SU-DHL-6 (cell line): ENCODE data around the gene OR6S1.

Experiments used
- H2AFZ ChIP-seq: fragments of 200-600 bp; sonication (generic); 2 replicates; pipeline ENCODE4 v1.6.1; 2014; ENCODE audit warnings: low read depth, mild to moderate bottlenecking, moderate library complexity, mixed read lengths, antibody characterized with exemption, low read length; ENCODE audit not compliant: severe bottlenecking
- H3F3A ChIP-seq: fragments of 200-600 bp; shearing (Covaris generic); 2 replicates; pipeline ENCODE4 v1.6.0; 2016; ENCODE audit warnings: antibody characterized with exemption, mild to moderate bottlenecking; ENCODE audit not compliant: insufficient read depth
- H3K27ac ChIP-seq: fragments of 200-600 bp; sonication (generic); 2 replicates; pipeline ENCODE4 v1.5.1; 2016; ENCODE audit warnings: low read depth, mild to moderate bottlenecking, low read length, moderate library complexity, mixed read lengths
- H3K27me3 ChIP-seq: fragments of 200-600 bp; sonication (generic), shearing (Covaris generic); 2 replicates; pipeline ENCODE4 v1.6.0; 2014; ENCODE audit warnings: mild to moderate bottlenecking, low read length
- H3K36me3 ChIP-seq: fragments of 200-600 bp; sonication (generic); 2 replicates; pipeline ENCODE4 v1.6.1; 2014; ENCODE audit warnings: mild to moderate bottlenecking, low read length, mixed read lengths
- H3K4me2 ChIP-seq: fragments of 300-600, 200-600 bp; shearing (Covaris generic), sonication (generic); 2 replicates; pipeline ENCODE4 v1.6.0; 2014; ENCODE audit warnings: low read length, low read depth, mild to moderate bottlenecking; ENCODE audit not compliant: poor library complexity, severe bottlenecking
- H3K4me3 ChIP-seq: fragments of 200-600 bp; sonication (generic); 2 replicates; pipeline ENCODE4 v1.5.1; 2014; ENCODE audit warnings: antibody characterized with exemption, low read length, mild to moderate bottlenecking, mixed read lengths; ENCODE audit not compliant: insufficient read depth, poor library complexity, severe bottlenecking
- H3K79me2 ChIP-seq: fragments of 200-600 bp; sonication (generic); 2 replicates; pipeline ENCODE4 v1.6.1; 2014; ENCODE audit warnings: mild to moderate bottlenecking, low read length, moderate library complexity; ENCODE audit not compliant: insufficient read depth
- H3K9ac ChIP-seq: fragments of 200-600 bp; sonication (generic); 2 replicates; pipeline ENCODE4 v1.7.0; 2014; ENCODE audit warnings: mild to moderate bottlenecking, low read length
- H3K9me2 ChIP-seq: fragments of 200-600 bp; sonication (generic); replicated peaks from 2 replicates; pipeline ENCODE4 v1.6.1; 2014; ENCODE audit warnings: low read length; ENCODE audit not compliant: insufficient read depth
- H3K9me3 ChIP-seq: fragments of 200-600 bp; sonication (generic); 2 replicates; pipeline ENCODE4 v1.6.1; 2014; ENCODE audit warnings: low read length, mixed read lengths; ENCODE audit not compliant: insufficient read depth
- H4K20me1 ChIP-seq: fragments of 200-600 bp; sonication (generic); 2 replicates; pipeline ENCODE4 v1.6.1; 2014; ENCODE audit warnings: low read depth, mild to moderate bottlenecking, antibody characterized with exemption, low read length, moderate library complexity, mixed read lengths
- CTCF ChIP-seq: fragments of 200-600 bp; sonication (generic); IDR thresholded peaks from one replicate; pipeline ENCODE4 v1.5.1; 2017; ENCODE audit warnings: antibody characterized with exemption, mild to moderate bottlenecking, low read length, moderate library complexity; ENCODE audit not compliant: insufficient read depth, poor library complexity, severe bottlenecking
- EZH2phosphoT487 ChIP-seq: fragments of 200-600 bp; sonication (generic), shearing (Covaris generic); conservative IDR thresholded peaks from 2 replicates; pipeline ENCODE4 v1.6.1; 2018; ENCODE audit warnings: mild to moderate bottlenecking, antibody characterized with exemption, low read length, moderate library complexity, mixed read lengths

The OR6S1 gene

GRCh38 chr14:20683891-20684661 is 42.6 kb upstream of the OR6S1 start, which contains the start of gene RNASE4:
TSS of gene RNASE4 (plus strand) at chr14:20684560. CDS start at chr14:20699372, 14,812 bp downstream.
- Histone ChIP-seq H3F3A (peaks cover 29% of the 10 kb centered on the region), H3K36me3 (no peaks in the 10 kb centered on the region), H3K4me3 (peak within 1 kb of the TSS; percentile 46), H4K20me1 (no peaks in the 10 kb centered on the region), H3K9me3 (no peaks in the 10 kb centered on the region), H3K79me2 (no peaks in the 10 kb centered on the region), H3K9me2 (no peaks in the 10 kb centered on the region), H3K4me2 (peak within 1 kb of the TSS; percentile 79), H2AFZ (peak within 1 kb of the TSS; percentile 87), H3K27me3 (no peaks in the 10 kb centered on the region), H3K27ac (peak within 1 kb of the TSS; percentile 84), H3K9ac (peak within 1 kb of the TSS; percentile 59)
- no peak for TF ChIP-seq EZH2phosphoT487

- no peaks in the 10 kb centered on the region for H3K79me2 ChIP-seq
- H2AFZ ChIP-seq: peak overlapping the region; percentile 87
- H3K9ac ChIP-seq: peak overlapping the region; percentile 59
- no peaks in the 10 kb centered on the region for H4K20me1 ChIP-seq
- H3F3A ChIP-seq: peaks cover 29% of the 10 kb centered on the region
- no peaks in the 10 kb centered on the region for H3K36me3 ChIP-seq
- H3K27ac ChIP-seq: peak overlapping the region; percentile 84
- peak overlapping the region; percentile 79 for H3K4me2 ChIP-seq
- H3K9me3 ChIP-seq: no peaks in the 10 kb centered on the region
- peak overlapping the region; percentile 46 for H3K4me3 ChIP-seq
- H3K27me3 ChIP-seq: no peaks in the 10 kb centered on the region
- H3K9me2 ChIP-seq: no peaks in the 10 kb centered on the region
- TF ChIP-seq EZH2phosphoT487: no peak
- TF ChIP-seq CTCF: no peak
Measured at GRCh38 chr14:20683125-20683890, 41.8 kb upstream of the OR6S1 start.

GRCh38 chr14:20682435-20683124 is 41.1 kb upstream of the OR6S1 start:
- no peaks in the 10 kb centered on the region for H3K79me2 ChIP-seq
- H3K9me2 ChIP-seq: no peaks in the 10 kb centered on the region
- H3K36me3 ChIP-seq: no peaks in the 10 kb centered on the region
- no peak for TF ChIP-seq CTCF
- TF ChIP-seq EZH2phosphoT487: no peak
- no peaks in the 10 kb centered on the region for H3K9me3 ChIP-seq
- H3K4me2 ChIP-seq: peak overlapping the region; percentile 79
- peak overlapping the region; percentile 46 for H3K4me3 ChIP-seq
- H3F3A ChIP-seq: peaks cover 29% of the 10 kb centered on the region
- H3K9ac ChIP-seq: peak overlapping the region; percentile 59
- peak overlapping the region; percentile 87 for H2AFZ ChIP-seq
- no peaks in the 10 kb centered on the region for H4K20me1 ChIP-seq
- H3K27me3 ChIP-seq: no peaks in the 10 kb centered on the region
- H3K27ac ChIP-seq: peak overlapping the region; percentile 84
